ENCODE measurements around the gene RNF144A. TPM values are rescaled to one million over a fixed set of nuclear protein-coding genes. Genes with fewer than 3 reads are reported as not detected.
"Not testable (repeated sequence)": the region's sequence is repeated elsewhere in the genome, so short reads cannot be mapped to it uniquely, and the experiment has no call there.

RNF144A gene
- total RNA-seq = 26.3 and 65.3 TPM in 2 replicates

GRCh38 chr2:6917071-6917760, at the start of gene RNF144A:
Gene RNF144A (plus strand): TSS chr2:6917412. CDS start chr2:6996927, 79,515 bp downstream.
- DNase-seq (ENCODE audit: extremely low read depth, low read depth, low spot score) = no peak

- no peak for DNase-seq (ENCODE audit: extremely low read depth, low read depth, low spot score)
These were observed 44.8 kb upstream of the RNF144A start for GRCh38 chr2:6872394-6872793.

- DNase-seq (ENCODE audit: extremely low read depth, low read depth, low spot score) = no peak
These were observed 43.2 kb upstream of the RNF144A start for GRCh38 chr2:6874032-6874431.

- DNase-seq (ENCODE audit: extremely low read depth, low read depth, low spot score) = no peak
These were observed 40.9 kb upstream of the RNF144A start for GRCh38 chr2:6876309-6876708.

GRCh38 chr2:6877402-6878304, 39.6 kb upstream of the RNF144A start, which contains the start of gene RSAD2:
Gene RSAD2 (plus strand): TSS chr2:6877777. CDS start chr2:6877801, 24 bp downstream.
- DNase-seq (ENCODE audit: extremely low read depth, low read depth, low spot score) = no peak

- DNase-seq (ENCODE audit: extremely low read depth, low read depth, low spot score) = no peak
These were observed 38.7 kb upstream of the RNF144A start for GRCh38 chr2:6878549-6878948.

GRCh38 chr2:6879011-6879410, 38.2 kb upstream of the RNF144A start:
- no peak for DNase-seq (ENCODE audit: extremely low read depth, low read depth, low spot score)

- no peak for DNase-seq (ENCODE audit: extremely low read depth, low read depth, low spot score)
These were observed 36.9 kb upstream of the RNF144A start for GRCh38 chr2:6880200-6880733.

- no peak for DNase-seq (ENCODE audit: extremely low read depth, low read depth, low spot score)
These were observed 36.2 kb upstream of the RNF144A start for GRCh38 chr2:6881046-6881445.

GRCh38 chr2:6881516-6881915, 35.7 kb upstream of the RNF144A start:
- DNase-seq (ENCODE audit: extremely low read depth, low read depth, low spot score) = no peak

- no peak for DNase-seq (ENCODE audit: extremely low read depth, low read depth, low spot score)
These were observed 33.6 kb upstream of the RNF144A start for GRCh38 chr2:6883448-6884122.

- no peak for DNase-seq (ENCODE audit: extremely low read depth, low read depth, low spot score)
These were observed 31.7 kb upstream of the RNF144A start for GRCh38 chr2:6885551-6885950.

GRCh38 chr2:6885968-6886367, 31.2 kb upstream of the RNF144A start:
- no peak for DNase-seq (ENCODE audit: extremely low read depth, low read depth, low spot score)

- no peak for DNase-seq (ENCODE audit: extremely low read depth, low read depth, low spot score)
These were observed 29.4 kb upstream of the RNF144A start for GRCh38 chr2:6887751-6888192.

GRCh38 chr2:6888724-6889123, 28.5 kb upstream of the RNF144A start:
- no peak for DNase-seq (ENCODE audit: extremely low read depth, low read depth, low spot score)

- DNase-seq (ENCODE audit: extremely low read depth, low read depth, low spot score) = no peak
These were observed 23.2 kb upstream of the RNF144A start for GRCh38 chr2:6893876-6894482.

GRCh38 chr2:6896930-6897759, 20.1 kb upstream of the RNF144A start:
- no peak for DNase-seq (ENCODE audit: extremely low read depth, low read depth, low spot score)

- not testable (repeated sequence) for DNase-seq (ENCODE audit: extremely low read depth, low read depth, low spot score)
These were observed 14.6 kb upstream of the RNF144A start for GRCh38 chr2:6902581-6902980.

- no peak for DNase-seq (ENCODE audit: extremely low read depth, low read depth, low spot score)
These were observed 11.5 kb upstream of the RNF144A start for GRCh38 chr2:6905668-6906067.

All from glomerular endothelial cell (primary cell).